H54 (cell line): Measurements from ENCODE around the gene RABEP1.
A peak's percentile ranks its signal among the peaks of the same experiment; 100 is the strongest.
"Not testable (repeated sequence)": the region's sequence is repeated elsewhere in the genome, so short reads cannot be mapped to it uniquely, and the experiment has no call there.

Experiments used
- DNase-seq: peaks from one replicate; pipeline ENCODE4 v3.0.0; 2011; ENCODE audit warnings: low spot score, mixed read lengths; ENCODE audit not compliant: insufficient read length
- FAIRE-seq: peaks from 3 replicates; lab custom pipeline; 2011; peaks lifted over from hg19 to GRCh38; lab: Jason Lieb, UNC
- POLR2A ChIP-seq: IDR thresholded peaks from 2 replicates; pipeline ENCODE4 v1.6.1; 2011; ENCODE audit warnings: low read depth, mild to moderate bottlenecking, low read length

The RABEP1 gene

GRCh38 chr17:5281814-5282641, at the start of gene RABEP1:
Gene RABEP1 (plus strand): TSS chr17:5282284. CDS start chr17:5282487, 203 bp downstream.
- DNase-seq (peak; percentile 69), FAIRE-seq (no peak)
- peak; percentile 87 for TF ChIP-seq POLR2A

- not testable (repeated sequence) for FAIRE-seq, DNase-seq
Observed at GRCh38 chr17:5233492-5233891, 48.6 kb upstream of the RABEP1 start.

- no peak for TF ChIP-seq POLR2A
- FAIRE-seq (no peak), DNase-seq (no peak)
Observed at GRCh38 chr17:5234645-5235576, 47.2 kb upstream of the RABEP1 start, which contains the start of gene SCIMP. Gene SCIMP (minus strand): TSS chr17:5234860. CDS start chr17:5234755, 105 bp downstream.

DNA sequence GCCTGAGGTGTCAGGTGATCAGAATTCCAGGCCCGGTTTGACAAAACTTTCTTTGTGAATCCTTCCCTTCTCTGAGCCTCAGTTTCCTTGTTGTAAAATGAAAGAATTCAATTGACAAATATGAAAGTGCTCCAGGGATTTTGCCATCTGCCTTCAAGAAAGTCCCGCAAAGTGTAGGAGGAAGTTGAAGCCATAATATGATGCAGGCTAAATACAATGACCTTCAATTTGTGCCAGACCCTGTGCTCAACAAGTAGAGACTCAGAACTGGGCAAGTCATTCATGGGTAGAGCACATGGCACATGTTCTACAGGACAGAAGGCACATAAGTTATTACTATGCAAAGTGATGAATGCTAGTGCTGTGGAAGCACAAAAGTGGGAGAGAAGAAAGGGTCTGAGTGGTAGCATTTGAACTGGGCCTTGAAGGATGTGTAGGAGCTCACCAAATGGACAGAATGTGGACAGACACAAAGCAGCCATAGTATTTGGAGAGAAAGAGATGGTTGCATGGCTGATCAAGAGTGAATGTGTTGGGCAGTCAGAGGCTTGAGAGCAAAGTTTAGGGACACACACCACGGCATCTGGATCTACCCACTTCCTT, 45.0 kb upstream of the RABEP1 start:
- FAIRE-seq = no peak
- TF ChIP-seq POLR2A = no peak
- DNase-seq = no peak

DNA sequence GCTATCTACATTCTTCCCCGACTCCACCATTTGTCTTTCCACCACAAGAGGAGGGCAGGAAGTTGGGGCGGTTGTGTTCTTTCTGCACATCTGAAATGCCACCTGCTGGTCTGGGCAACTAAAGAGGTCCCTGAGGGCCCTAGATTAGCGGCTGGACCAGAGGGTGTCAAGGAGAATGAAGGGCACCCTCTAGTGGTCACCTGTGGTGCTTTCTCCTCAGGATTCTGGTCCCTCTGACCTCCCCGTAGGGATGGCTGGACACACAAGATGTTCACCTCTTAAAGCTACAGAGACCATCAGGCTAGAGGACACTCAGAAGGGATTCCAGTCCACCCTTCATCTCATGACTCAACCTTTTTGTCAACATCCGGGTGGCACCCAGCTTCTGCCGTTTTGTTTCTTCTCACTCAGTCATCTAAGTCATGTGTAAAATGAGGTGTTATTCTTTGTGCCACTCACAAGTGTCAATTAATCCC, 44.5 kb upstream of the RABEP1 start:
- TF ChIP-seq POLR2A = no peak
- FAIRE-seq = peak; percentile 11
- DNase-seq = peak; percentile 81

- DNase-seq (no peak), FAIRE-seq (no peak)
- no peak for TF ChIP-seq POLR2A
Observed at GRCh38 chr17:5238333-5238732, 43.8 kb upstream of the RABEP1 start.

DNA sequence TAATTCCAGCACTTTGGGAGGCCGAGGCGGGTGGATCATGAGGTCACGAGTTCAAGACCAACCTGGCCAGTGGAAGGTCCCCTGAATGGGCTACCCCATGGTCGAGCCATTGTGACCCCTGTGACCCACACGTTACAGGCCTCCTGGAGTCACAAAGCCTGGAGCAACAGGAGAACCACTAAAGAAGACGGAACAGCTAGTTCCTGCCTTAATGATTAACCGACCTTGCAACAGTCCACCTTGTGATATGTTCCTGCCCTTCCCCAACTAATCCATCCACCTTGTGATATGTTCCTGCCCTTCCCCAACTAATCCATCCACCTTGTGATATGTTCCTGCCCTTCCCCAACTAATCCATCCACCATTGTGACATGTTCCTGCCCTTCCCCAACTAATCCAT, 42.3 kb upstream of the RABEP1 start:
- not testable (repeated sequence) for DNase-seq, FAIRE-seq

GRCh38 chr17:5241861-5242671, 40.0 kb upstream of the RABEP1 start:
- no peak for TF ChIP-seq POLR2A
- DNase-seq (no peak), FAIRE-seq (no peak)

- no peak for TF ChIP-seq POLR2A
- no peak for DNase-seq
- FAIRE-seq = no peak
Observed at GRCh38 chr17:5247621-5248020, 34.5 kb upstream of the RABEP1 start.

- no peak for DNase-seq
- no peak for FAIRE-seq
- TF ChIP-seq POLR2A = no peak
Observed at GRCh38 chr17:5248821-5249479, 33.1 kb upstream of the RABEP1 start.

DNA sequence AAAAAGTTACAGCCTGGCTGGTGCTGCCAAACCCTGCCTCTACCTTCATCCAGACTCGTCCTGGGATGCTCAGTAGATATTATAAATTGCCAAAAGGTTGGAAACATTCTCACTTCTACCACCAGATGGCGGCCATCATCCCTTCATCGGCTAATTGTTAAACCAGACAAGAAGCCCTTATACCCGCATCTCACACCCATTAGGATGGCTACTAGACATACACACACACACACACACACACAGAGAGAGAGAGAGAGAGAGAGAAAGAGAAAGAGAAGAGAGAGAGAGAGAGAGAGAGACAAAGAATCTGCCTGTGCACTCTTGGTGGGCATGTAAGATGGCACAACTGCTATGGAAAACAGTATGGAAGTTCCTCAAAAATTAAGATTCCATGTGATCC, 32.5 kb upstream of the RABEP1 start:
- peak; percentile 58 for DNase-seq
- FAIRE-seq = peak; percentile 78

DNA sequence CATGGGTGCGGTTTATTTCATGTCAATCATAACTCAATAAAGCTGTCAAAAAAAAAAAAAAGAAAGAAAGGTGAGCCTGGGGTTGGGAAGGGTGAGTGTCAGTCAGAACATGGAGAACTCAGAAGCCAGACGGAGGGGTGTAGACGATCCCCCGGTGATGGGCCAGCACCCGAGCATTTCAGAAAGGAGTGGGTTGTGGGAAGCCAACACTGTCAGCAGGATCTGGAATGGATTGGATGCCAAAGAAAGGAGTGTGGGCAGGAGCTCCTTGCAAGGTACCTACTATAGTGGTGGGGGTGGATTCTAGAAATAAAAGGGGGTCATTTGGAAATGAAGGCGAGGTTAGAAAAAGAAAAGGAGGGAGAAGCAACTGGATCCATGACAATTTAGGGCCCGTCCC, 27.7 kb upstream of the RABEP1 start:
- DNase-seq (no peak), FAIRE-seq (no peak)
- TF ChIP-seq POLR2A = no peak

More for the DNA sequence above, 32.5 kb upstream of the RABEP1 start:
- no peak for TF ChIP-seq POLR2A
